K562 (cell line): ENCODE measurements around the gene GRIN1. TPM values are rescaled to one million over a fixed set of nuclear protein-coding genes. Genes with fewer than 3 reads are reported as not detected.

ENCODE experiments used
- ATF3 ChIP-seq, 2 experiments: fragments of 450-650 bp in 1 of 2; sonication (generic) in 1 of 2; formaldehyde crosslinking in 1 of 2; IDR thresholded peaks in 1 of 2; conservative IDR thresholded peaks in 1 of 2; 2 replicates each; pipeline versions ENCODE4 v1.6.1 to v1.8.1; 2016 to 2023; ENCODE audit warnings: mild to moderate bottlenecking in 2 of 2, moderate library complexity in 2 of 2, inconsistent platforms in 1 of 2, missing genetic modification reagents in 1 of 2
- CBX1 ChIP-seq: sonication (generic); IDR thresholded peaks from 2 replicates; pipeline ENCODE4 v1.6.1; 2016; ENCODE audit warnings: antibody characterized with exemption, low read depth, mild to moderate bottlenecking
- ELF1 ChIP-seq: fragments of 200-800 bp; sonication (Bioruptor generic); IDR thresholded peaks from 2 replicates; pipeline ENCODE4 v1.6.1; 2016; ENCODE audit warnings: missing genetic modification characterization, missing compliant biosample characterization
- FOXK1 ChIP-seq: sonication (generic); formaldehyde crosslinking; IDR thresholded peaks from 2 replicates; pipeline ENCODE4 v1.8.0; 2022; ENCODE audit warnings: missing genetic modification reagents, mild to moderate bottlenecking, borderline replicate concordance
- FOXP4 ChIP-seq: sonication (generic); formaldehyde crosslinking; IDR thresholded peaks from 2 replicates; pipeline ENCODE4 v1.8.0; 2022; ENCODE audit warnings: mild to moderate bottlenecking, missing genetic modification reagents, borderline replicate concordance
- HNRNPLL ChIP-seq: fragments of 200-400 bp; formaldehyde crosslinking; IDR thresholded peaks from 2 replicates; pipeline ENCODE4 v1.6.1; 2017; ENCODE audit warnings: low read length, low read depth, mild to moderate bottlenecking; ENCODE audit not compliant: poor library complexity, severe bottlenecking
- NFYB ChIP-seq: IDR thresholded peaks from 2 replicates; pipeline ENCODE4 v1.6.1; 2011; ENCODE audit warnings: mild to moderate bottlenecking, moderate library complexity; ENCODE audit not compliant: insufficient read length; ENCODE audit errors: extremely low read depth
- NONO ChIP-seq, 2 experiments: fragments of 200-400 bp in 1 of 2; fragments of 450-650 bp in 1 of 2; formaldehyde crosslinking in 1 of 2; IDR thresholded peaks; 2 replicates each; pipeline ENCODE4 v1.6.1; 2017; ENCODE audit warnings: low read depth in 2 of 2, mild to moderate bottlenecking in 2 of 2, moderate library complexity in 2 of 2, low read length in 1 of 2
- SMAD3 ChIP-seq: fragments of 450-650 bp; formaldehyde crosslinking; conservative IDR thresholded peaks from 2 replicates; pipeline ENCODE4 v1.4.0; 2020; ENCODE audit warnings: mild to moderate bottlenecking
- SRF ChIP-seq, 2 experiments: fragments of 250-450, 450-650 bp in 1 of 2; sonication (Bioruptor Pico) in 1 of 2; sonication (generic) in 1 of 2; formaldehyde crosslinking; IDR thresholded peaks; 2 replicates each; pipeline versions ENCODE4 v1.5.0 to v1.5.1; 2020 to 2022; ENCODE audit warnings: mild to moderate bottlenecking in 1 of 2, missing genetic modification reagents in 1 of 2
- SRSF3 ChIP-seq: fragments of 200-400 bp; formaldehyde crosslinking; IDR thresholded peaks from 2 replicates; pipeline ENCODE4 v1.6.1; 2016; ENCODE audit warnings: mild to moderate bottlenecking, low read length, moderate library complexity; ENCODE audit not compliant: insufficient read depth
- STAG1 ChIP-seq: sonication (generic); formaldehyde crosslinking; IDR thresholded peaks from 2 replicates; pipeline ENCODE4 v1.5.0; 2020; ENCODE audit warnings: missing genetic modification reagents, borderline replicate concordance
- TAF7 ChIP-seq: fragments of 450-650 bp; IDR thresholded peaks from 2 replicates; pipeline ENCODE4 v1.6.1; 2016; ENCODE audit warnings: missing genetic modification characterization, missing compliant biosample characterization
- TEAD4 ChIP-seq, 2 experiments: sonication (generic) in 1 of 2; formaldehyde crosslinking in 1 of 2; IDR thresholded peaks; 2 replicates each; pipeline versions ENCODE4 v1.6.1 to v1.8.0; 2012 to 2022; ENCODE audit warnings: borderline replicate concordance in 1 of 2, inconsistent platforms in 1 of 2, low read length in 1 of 2, mild to moderate bottlenecking in 1 of 2, missing genetic modification reagents in 1 of 2
- XRCC5 ChIP-seq: fragments of 200-400 bp; formaldehyde crosslinking; IDR thresholded peaks from 2 replicates; pipeline ENCODE4 v1.6.1; 2017; ENCODE audit warnings: low read depth, mild to moderate bottlenecking, low read length
- ZBTB11 ChIP-seq, 3 experiments: fragments of 200-800 bp in 1 of 3; fragments of 250-450 bp in 1 of 3; fragments of 450-650 bp in 1 of 3; sonication (Bioruptor Pico) in 1 of 3; sonication (Bioruptor generic) in 1 of 3; formaldehyde crosslinking in 1 of 3; IDR thresholded peaks; 2 replicates each; pipeline versions ENCODE4 v1.6.1 to v1.8.0; 2016 to 2022; ENCODE audit warnings: mild to moderate bottlenecking in 2 of 3, missing genetic modification characterization in 2 of 3, missing compliant biosample characterization in 1 of 3, moderate library complexity in 1 of 3
- ZNF133 ChIP-seq: fragments of 250-450 bp; sonication (Bioruptor Pico); IDR thresholded peaks from 2 replicates; pipeline ENCODE4 v1.4.0; 2020; ENCODE audit warnings: mild to moderate bottlenecking
- ZNF134 ChIP-seq: fragments of 250-450 bp; sonication (Bioruptor Pico); conservative IDR thresholded peaks from 2 replicates; pipeline ENCODE4 v1.4.0; 2020
- polyA plus RNA-seq, 8 experiments: library from polyadenylated mRNA; depleted of rRNA in 4 of 8; stranded (reverse) in 5 of 8; unstranded in 3 of 8; fragments of >200 nt; fragmentation: Nextera tagmentation in 2 of 8; fragmentation: Illumina TruSeq in 1 of 8; extraction: Ambion mirVana in 2 of 8; extraction: Trizol in 1 of 8; gene quantifications; 2 replicates each; pipeline versions ENCODE4 v1.2.1 to v1.2.3, GENCODE V29; 2011 to 2014; ENCODE audit warnings: inconsistent platforms in 1 of 8, missing spikeins in 1 of 8
- total RNA-seq, 7 experiments: library from RNA; depleted of rRNA in 6 of 7; stranded (reverse); fragments of >200 nt in 6 of 7; fragmentation: Illumina TruSeq in 2 of 7; extraction: Trizol in 2 of 7; gene quantifications; 2 replicates each; pipeline versions ENCODE4 v1.2.1 to v1.2.3, GENCODE V29; 2011 to 2021; ENCODE audit warnings: low replicate concordance in 1 of 7

Gene GRIN1
- total and polyA plus RNA-seq, 9 of the 15 experiments (the other 6 are each of a cell fraction or from before 2014, with no cell fraction given): 0.03 to 0.35 (median 0.16) TPM; not detected in 6

- TF ChIP-seq HNRNPLL (no peak), STAG1 (0 out of 2 replicates have a peak, but pooled peaks have one; percentile 8), ATF3 (IDR thresholded peaks at IDR 0.05) (no peak), ATF3 (CRISPR knock-in tag; conservative IDR thresholded peaks at IDR 0.05) (no peak), SRSF3 (no peak), FOXK1 (CRISPR knock-in tag) (no peak), TEAD4 (IDR thresholded peaks at IDR 0.05; ENCODE audit: low read length) (0 out of 2 replicates have a peak, but pooled peaks have one; percentile 7), TEAD4 (CRISPR knock-in tag; IDR thresholded peaks at IDR 0.05; ENCODE audit: borderline replicate concordance) (no peak), NFYB (no peak), FOXP4 (no peak), CBX1 (no peak), XRCC5 (no peak; the same call in 1 of the 2 replicates), TAF7 (tag) (no peak), ZNF133 (CRISPR knock-in tag) (no peak), ZNF134 (CRISPR knock-in tag) (0 out of 2 replicates have a peak, but pooled peaks have one; percentile 35), ELF1 (no peak), ZBTB11 (CRISPR knock-in tag; IDR thresholded peaks at IDR 0.05) (no peak), SMAD3 (no peak), NONO (IDR thresholded peaks at IDR 0.05; ENCODE audit: low read depth in 2 of 2, low read length in 1 of 2) (no peak), SRF (CRISPR knock-in tag; IDR thresholded peaks at IDR 0.05) (no peak)
These were observed 37.6 kb downstream of the GRIN1 start (continued) for GRCh38 chr9:137176302-137177182.
